Astrocyte of the cerebellum (primary cell): Measurements from ENCODE around the gene DSTYK.

Experiments
- DNase-seq: peaks from one replicate; pipeline ENCODE4 v3.0.0-alpha.2; 2011; ENCODE audit warnings: low read depth
- H3K4me3 ChIP-seq: 2 replicates; pipeline ENCODE4 v1.5.1; 2011; ENCODE audit warnings: mild to moderate bottlenecking, low read depth, low read length, moderate library complexity
- CTCF ChIP-seq: IDR thresholded peaks from 2 replicates; pipeline ENCODE4 v1.5.1; 2012; ENCODE audit warnings: low read length, low read depth, moderate library complexity, mild to moderate bottlenecking; ENCODE audit errors: missing control alignments
- in situ Hi-C: cut with HindIII; loops from 2 replicates; pipeline ENCODE4 v1.10.0; 2017; ENCODE audit warnings: low sequenced_read_pairs

DSTYK gene

GRCh38 chr1:205228093-205228521 lies 16.6 kb upstream of the DSTYK start:
- in situ Hi-C loops = no loop called here
- TF ChIP-seq CTCF = no peak
- peak overlapping the region; percentile 60 for H3K4me3 ChIP-seq
- DNase-seq = no peak

GRCh38 chr1:205227584-205228013 lies 16.1 kb upstream of the DSTYK start, which contains the start of gene TMCC2:
TMCC2 (plus strand) TSS chr1:205227946; CDS start chr1:205228565, 619 bp downstream.
- DNase-seq = no peak
- H3K4me3 ChIP-seq = peak within 1 kb of the TSS; percentile 60
- no peak for TF ChIP-seq CTCF
- in situ Hi-C loops = no loop called here

GRCh38 chr1:205226868-205227583 lies 15.5 kb upstream of the DSTYK start:
- DNase-seq = no peak
- peak overlapping the region; percentile 60 for H3K4me3 ChIP-seq

GRCh38 chr1:205225901-205226765 lies 14.6 kb upstream of the DSTYK start:
- in situ Hi-C loops = no loop called here
- no peak overlapping the region for H3K4me3 ChIP-seq
- no peak for TF ChIP-seq CTCF
- DNase-seq = no peak

More at GRCh38 chr1:205226868-205227583, 15.5 kb upstream of the DSTYK start:
- in situ Hi-C loops = no loop called here
- TF ChIP-seq CTCF = no peak

- DNase-seq = no peak
- no peak for TF ChIP-seq CTCF
- in situ Hi-C loops = no loop called here
- no peak overlapping the region for H3K4me3 ChIP-seq
Observed at GRCh38 chr1:205224736-205225135, 13.2 kb upstream of the DSTYK start.

- no peak for DNase-seq
- no peak overlapping the region for H3K4me3 ChIP-seq
- no peak for TF ChIP-seq CTCF
- in situ Hi-C loops = no loop called here
Observed at GRCh38 chr1:205220421-205220820, 8.9 kb upstream of the DSTYK start.
